Muscle layer of duodenum (tissue), 2 donors: Measurements from ENCODE around the gene TMED4.

Source experiments
- H3K27ac ChIP-seq: one replicate; pipeline ENCODE4 v1.7.0; 2013; ENCODE audit warnings: mild to moderate bottlenecking, low read length
- H3K27me3 ChIP-seq: one replicate; pipeline ENCODE4 v1.7.0; 2013; ENCODE audit warnings: low read depth, mild to moderate bottlenecking, control low read depth, low read length
- H3K36me3 ChIP-seq, 2 donors: one replicate each; pipeline ENCODE4 v1.7.0; 2013; ENCODE audit warnings: low read length in 2 of 2, control low read depth in 1 of 2, mild to moderate bottlenecking in 1 of 2; ENCODE audit not compliant: insufficient read depth in 2 of 2, control insufficient read depth in 1 of 2
- H3K4me1 ChIP-seq, 2 donors: one replicate each; pipeline ENCODE4 v1.7.0; 2013; ENCODE audit warnings: low read length in 2 of 2, mild to moderate bottlenecking in 2 of 2, control low read depth in 1 of 2, moderate library complexity in 1 of 2; ENCODE audit not compliant: insufficient read depth in 2 of 2, control insufficient read depth in 1 of 2
- H3K4me3 ChIP-seq, 2 donors: one replicate each; pipeline ENCODE4 v1.7.0; 2013; ENCODE audit warnings: low read length in 2 of 2, low read depth in 1 of 2, mild to moderate bottlenecking in 1 of 2
- H3K9me3 ChIP-seq, 2 donors: one replicate each; pipeline ENCODE4 v1.7.0; 2013; ENCODE audit warnings: low read length in 2 of 2, control low read depth in 1 of 2, mild to moderate bottlenecking in 1 of 2; ENCODE audit not compliant: control insufficient read depth in 1 of 2
- donor health status: healthy.

Gene TMED4

DNA sequence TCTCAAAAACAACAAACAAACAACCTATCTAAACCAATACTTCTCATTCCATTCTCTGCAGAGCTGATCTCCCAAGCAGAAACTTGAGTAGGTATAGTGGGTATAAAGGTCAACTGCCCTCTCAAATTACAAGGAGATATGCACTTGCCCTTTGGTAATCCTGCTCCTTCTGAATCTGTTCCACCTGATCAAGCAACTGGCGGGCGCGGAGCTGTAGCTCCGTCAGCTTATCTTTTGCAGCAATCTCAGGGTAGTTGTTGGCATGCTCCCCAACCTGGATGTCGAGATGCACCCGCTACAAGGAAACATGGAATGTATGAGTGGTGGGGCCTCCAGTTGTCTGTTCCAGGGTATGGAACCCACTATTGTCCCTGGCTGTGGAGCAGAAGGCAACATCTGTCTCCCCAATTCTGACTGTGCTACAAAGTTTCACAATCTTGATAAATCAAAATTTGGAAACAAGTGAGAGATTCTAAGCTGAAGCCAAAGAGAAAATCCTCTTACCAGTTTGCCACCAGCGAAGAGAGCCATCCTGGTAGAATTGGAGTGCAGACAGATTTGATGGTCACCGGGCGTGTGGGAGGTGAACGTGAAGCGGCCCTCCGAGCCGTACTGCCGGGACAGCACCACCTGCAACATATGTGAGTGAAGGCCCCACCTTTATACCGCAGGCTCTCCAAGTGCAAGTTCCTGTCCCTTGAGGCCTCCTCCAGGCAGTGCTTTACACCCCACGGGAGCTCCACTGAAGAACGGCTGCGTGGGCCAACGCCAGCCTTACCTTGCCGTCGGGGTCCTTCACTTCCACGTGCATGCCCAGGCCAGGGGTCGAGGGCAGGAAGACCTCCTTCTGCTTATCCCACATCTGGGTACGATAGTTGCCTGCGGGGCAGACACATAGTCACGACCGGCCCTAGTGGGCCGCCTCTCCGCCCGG is 819 bp downstream of the TMED4 start:
- peaks cover 11 to 22% of the 10 kb centered on the region in 2 donors for H3K36me3 ChIP-seq
- peaks cover 6 to 16% of the 10 kb centered on the region in 2 donors for H3K4me1 ChIP-seq
- H3K4me3 ChIP-seq = peak overlapping the region; percentile 90
- H3K27ac ChIP-seq = peak overlapping the region; percentile 91
- no peaks in the 10 kb centered on the region for H3K9me3 ChIP-seq
- no peaks in the 10 kb centered on the region for H3K27me3 ChIP-seq

GRCh38 chr7:44576228-44576627 is 5.8 kb downstream of the TMED4 start:
- no peak overlapping the region for H3K4me3 ChIP-seq
- peaks cover 13 to 37% of the 10 kb centered on the region in 2 donors for H3K4me1 ChIP-seq
- H3K27me3 ChIP-seq = no peaks in the 10 kb centered on the region
- no peaks in the 10 kb centered on the region for H3K9me3 ChIP-seq
- peaks cover 27 to 41% of the 10 kb centered on the region in 2 donors for H3K36me3 ChIP-seq
- no peak overlapping the region for H3K27ac ChIP-seq

DNA sequence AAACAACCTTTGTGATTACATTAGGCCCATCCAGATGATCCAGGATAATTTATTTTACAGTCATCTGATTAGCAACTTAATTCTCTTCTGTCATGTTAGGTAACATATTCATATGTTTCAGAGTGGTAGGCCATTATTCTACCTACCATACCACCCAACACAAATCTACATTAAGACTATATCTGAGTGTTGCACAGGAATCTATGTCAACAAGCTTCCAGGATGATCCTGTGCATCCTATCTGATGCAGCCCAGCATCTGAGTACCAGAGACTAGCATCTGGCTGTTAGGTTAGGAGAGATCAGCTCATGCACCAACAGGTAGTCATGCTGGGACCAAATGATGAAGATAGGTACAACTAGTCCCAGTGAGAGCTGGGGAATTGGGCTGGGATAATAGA is 7.0 kb downstream of the TMED4 start:
- no peak overlapping the region for H3K4me3 ChIP-seq
- H3K36me3 ChIP-seq = peaks cover 37 to 52% of the 10 kb centered on the region in 2 donors
- no peak overlapping the region for H3K27ac ChIP-seq
- peaks cover 9 to 25% of the 10 kb centered on the region in 2 donors for H3K4me1 ChIP-seq
- no peaks in the 10 kb centered on the region for H3K9me3 ChIP-seq
- no peaks in the 10 kb centered on the region for H3K27me3 ChIP-seq

DNA sequence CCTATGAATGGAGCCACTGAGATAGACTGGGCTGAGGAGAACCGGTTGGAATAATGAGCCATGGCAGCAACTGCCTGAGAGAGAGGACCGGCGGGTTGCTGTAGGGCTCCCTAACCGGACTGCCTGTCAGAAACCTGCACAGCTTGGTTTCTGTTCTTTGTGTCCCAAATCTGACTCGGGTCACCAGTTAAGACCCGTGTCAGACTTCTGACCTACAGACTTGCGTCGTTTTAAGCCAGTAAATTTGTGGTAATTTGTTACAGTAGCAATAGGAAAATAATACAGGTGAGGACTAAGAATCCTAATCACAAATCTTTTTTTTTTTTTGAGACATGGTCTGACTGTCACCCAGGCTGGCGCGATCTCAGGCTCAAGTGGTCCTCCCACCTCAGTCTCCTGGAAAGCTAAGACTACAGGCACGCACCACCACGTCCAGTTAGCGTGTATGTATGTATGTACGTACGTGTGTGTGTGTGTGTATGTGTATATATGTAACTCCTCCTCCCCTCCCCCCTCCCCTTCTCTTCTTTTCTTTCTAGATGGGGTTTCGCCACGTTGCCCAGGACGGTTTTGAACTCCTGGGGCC is 7.7 kb downstream of the TMED4 start:
- H3K36me3 ChIP-seq = peaks cover 38 to 52% of the 10 kb centered on the region in 2 donors

DNA sequence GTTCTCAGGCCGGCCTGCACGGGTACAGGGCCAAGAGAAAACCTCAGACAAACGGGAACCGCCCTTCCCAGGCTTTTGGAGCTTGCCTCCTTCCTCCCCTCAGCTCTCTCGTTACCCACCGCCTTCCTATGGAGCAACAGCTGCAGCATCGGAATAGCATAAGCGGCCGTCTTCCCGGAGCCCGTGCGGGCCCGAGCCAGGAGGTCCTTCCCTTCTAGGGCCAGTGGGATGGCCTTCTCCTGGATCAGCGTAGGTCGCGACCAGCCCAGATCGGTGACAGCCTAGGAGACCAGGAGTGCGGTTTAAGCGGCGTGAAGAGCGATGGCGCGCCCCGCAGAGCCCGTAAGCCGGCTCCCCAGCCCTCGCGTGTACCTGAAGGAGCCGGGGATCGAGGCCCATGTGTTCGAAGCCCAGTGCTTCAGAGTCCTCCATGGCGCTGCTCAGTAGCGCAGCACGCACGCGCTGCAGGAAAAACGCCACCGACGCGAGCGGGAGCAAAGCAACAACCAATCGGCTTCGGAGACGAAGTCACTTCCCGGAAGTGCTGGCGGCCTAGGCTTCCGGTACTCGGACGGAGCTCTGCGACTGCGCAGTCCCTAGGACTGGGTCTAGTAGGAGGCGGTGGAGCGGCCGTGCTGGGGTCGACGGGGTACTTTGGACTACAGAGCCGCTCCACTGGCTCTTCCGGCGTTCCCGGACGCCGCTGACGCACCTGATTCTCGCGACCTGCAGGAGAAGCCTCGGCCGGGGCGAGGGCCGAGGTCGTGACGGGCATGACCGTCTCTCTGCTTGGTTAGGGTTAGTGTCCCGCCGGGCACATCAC is 8.4 kb downstream of the TMED4 start, which contains the start of gene DDX56:
Gene DDX56, minus strand, starts transcription at position 445 of the 823 bp plus-strand sequence. Its CDS starts 13 bp downstream, at position 432.
- Histone ChIP-seq H3K4me1 (peaks cover 9 to 24% of the 10 kb centered on the region in 2 donors), H3K27me3 (no peaks in the 10 kb centered on the region), H3K36me3 (peaks cover 40 to 52% of the 10 kb centered on the region in 2 donors), H3K27ac (peak within 1 kb of the TSS; percentile 86), H3K4me3 (peak within 1 kb of the TSS; percentile 89 to 99), H3K9me3 (no peaks in the 10 kb centered on the region)

More for the DNA sequence above, 7.7 kb downstream of the TMED4 start:
- Histone ChIP-seq H3K4me1 (peaks cover 9 to 24% of the 10 kb centered on the region in 2 donors), H3K27me3 (no peaks in the 10 kb centered on the region), H3K27ac (peak overlapping the region; percentile 86), H3K9me3 (no peaks in the 10 kb centered on the region), H3K4me3 (peak overlapping the region; percentile 89 to 99)

DNA sequence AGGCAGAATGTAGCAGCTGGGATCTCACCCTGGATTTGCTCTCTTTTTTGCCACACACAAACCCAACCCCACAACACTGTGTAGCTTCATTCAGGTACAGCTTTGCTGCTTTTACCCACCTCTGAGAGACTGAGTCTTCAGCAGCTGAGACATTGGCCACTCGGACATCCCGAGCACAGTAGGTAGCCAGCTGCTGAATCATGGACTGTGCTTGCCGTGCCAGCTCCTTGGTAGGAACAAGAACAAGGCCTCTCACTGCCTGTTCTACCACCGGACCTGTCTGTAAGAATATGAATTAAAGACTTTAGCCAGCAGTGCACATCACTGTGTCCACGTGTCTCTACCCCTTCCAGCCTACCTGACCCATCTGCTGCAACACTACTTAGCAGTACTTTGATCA is 9.3 kb downstream of the TMED4 start:
- Histone ChIP-seq H3K4me1 (peaks cover 9 to 24% of the 10 kb centered on the region in 2 donors), H3K9me3 (no peaks in the 10 kb centered on the region), H3K36me3 (peaks cover 49 to 53% of the 10 kb centered on the region in 2 donors), H3K27ac (peak overlapping the region; percentile 86), H3K4me3 (peak overlapping the region; percentile 89 to 99), H3K27me3 (no peaks in the 10 kb centered on the region)

DNA sequence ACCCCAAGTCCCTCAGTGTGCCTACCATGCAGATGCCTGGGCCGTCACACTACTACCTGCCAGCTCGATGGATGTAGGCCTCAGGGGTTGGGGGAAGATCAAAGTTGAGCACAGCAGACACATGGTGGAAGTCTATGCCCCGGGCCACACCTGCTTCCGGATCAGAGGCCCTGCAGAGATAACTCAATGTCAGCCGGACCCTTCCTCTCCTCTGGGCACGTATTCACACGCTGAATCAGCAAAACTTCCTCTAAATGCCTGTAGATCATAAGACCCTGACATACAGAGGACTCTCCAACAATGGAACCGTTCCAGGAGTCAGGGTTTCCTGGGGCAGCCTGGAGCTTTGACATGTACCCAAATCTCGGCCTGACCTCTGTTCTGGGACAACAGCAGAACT is 12.1 kb downstream of the TMED4 start:
- Histone ChIP-seq H3K27me3 (no peaks in the 10 kb centered on the region), H3K27ac (no peak overlapping the region), H3K9me3 (no peaks in the 10 kb centered on the region), H3K4me1 (peaks cover 9 to 20% of the 10 kb centered on the region in 2 donors), H3K4me3 (no peak overlapping the region), H3K36me3 (peaks cover 66 to 76% of the 10 kb centered on the region in 2 donors)

DNA sequence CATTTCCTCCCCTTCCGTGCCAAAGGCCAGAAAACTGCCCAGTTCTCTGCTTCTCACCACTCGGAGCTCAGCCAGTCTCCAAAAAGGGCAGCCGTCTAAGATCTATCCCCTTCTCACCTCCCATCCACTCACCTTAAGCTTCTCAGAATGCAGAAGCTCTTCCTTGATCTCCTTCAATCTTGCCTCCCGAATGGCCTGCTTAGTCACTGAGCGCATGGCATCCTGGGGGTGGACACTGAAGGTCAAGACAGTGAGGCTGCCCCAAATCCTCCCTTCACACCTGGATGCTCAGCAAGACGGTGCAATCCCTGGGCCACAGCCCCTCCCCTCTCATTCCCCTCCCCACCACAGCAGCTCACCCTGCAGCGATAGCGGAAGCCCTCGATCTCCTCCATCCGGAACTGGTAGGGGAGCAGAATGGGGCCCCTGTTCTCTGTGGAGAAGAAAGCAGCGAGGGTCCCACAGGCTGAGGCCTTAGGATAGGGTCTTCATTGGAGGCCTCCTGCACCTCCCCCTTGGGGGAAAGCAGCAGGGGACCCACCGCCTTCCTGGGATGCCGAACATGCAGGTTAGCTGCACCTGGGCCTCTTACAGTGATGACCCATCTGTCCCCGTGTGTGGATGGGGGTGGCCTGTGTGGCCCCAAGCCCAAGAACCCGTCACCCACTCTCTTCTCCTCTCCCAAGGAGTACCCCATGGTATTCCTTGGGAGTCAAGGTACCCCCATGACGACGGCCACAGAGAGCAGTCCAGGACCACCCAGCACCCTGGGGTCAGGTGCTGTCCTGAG is 13.1 kb downstream of the TMED4 start:
- Histone ChIP-seq H3K36me3 (peaks cover 76 to 86% of the 10 kb centered on the region in 2 donors), H3K27ac (no peak overlapping the region), H3K4me1 (peaks cover 9 to 13% of the 10 kb centered on the region in 2 donors), H3K4me3 (no peak overlapping the region), H3K9me3 (no peaks in the 10 kb centered on the region), H3K27me3 (no peaks in the 10 kb centered on the region)

DNA sequence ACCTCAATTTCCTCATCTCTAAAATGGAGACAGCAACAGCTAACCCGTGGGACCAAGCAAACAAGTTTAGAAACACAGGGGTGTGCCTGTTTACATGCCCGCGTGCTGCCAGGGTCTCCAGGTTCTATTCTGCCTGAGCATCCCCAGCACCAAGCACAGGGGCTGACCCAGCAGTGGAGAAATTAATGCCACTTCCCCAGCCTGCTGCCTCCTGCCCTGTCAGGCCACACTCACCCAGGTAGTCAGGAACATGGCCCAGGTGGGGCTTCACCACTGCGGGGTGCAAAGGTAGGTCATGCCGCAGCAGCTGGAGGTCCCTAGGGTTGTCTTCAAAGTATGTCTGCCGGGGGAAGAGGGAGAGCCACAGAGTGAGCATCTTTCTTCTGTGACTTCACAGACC is 14.1 kb downstream of the TMED4 start:
- no peak overlapping the region for H3K4me3 ChIP-seq
- H3K9me3 ChIP-seq = no peaks in the 10 kb centered on the region
- H3K27me3 ChIP-seq = no peaks in the 10 kb centered on the region
- no peak overlapping the region for H3K27ac ChIP-seq
- H3K4me1 ChIP-seq = peaks cover 5 to 7% of the 10 kb centered on the region in 2 donors
- peaks cover 76 to 88% of the 10 kb centered on the region in 2 donors for H3K36me3 ChIP-seq

DNA sequence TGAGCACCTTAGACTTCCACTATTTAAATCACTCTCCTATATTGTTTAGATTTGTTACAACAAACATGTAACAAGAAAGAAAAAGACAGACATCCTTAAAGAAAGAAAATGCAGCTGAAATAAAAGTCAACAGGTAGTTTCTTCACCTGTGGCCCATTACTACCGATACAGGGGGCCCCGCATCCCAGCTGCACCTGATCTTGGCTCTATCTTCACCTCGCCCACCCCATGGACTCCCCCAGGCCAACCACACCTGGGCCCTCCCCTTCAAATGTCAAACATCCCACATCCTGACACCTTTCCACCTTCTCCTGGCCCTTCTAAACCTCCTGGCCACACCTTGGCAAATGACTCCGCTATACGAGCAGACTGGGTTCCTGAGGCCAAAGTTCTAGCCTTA is 15.4 kb downstream of the TMED4 start:
- H3K4me3 ChIP-seq = no peak overlapping the region
- no peaks in the 10 kb centered on the region for H3K9me3 ChIP-seq
- no peaks in the 10 kb centered on the region for H3K27me3 ChIP-seq
- H3K4me1 ChIP-seq = no peaks in the 10 kb centered on the region
- H3K27ac ChIP-seq = no peak overlapping the region
- peaks cover 64 to 77% of the 10 kb centered on the region in 2 donors for H3K36me3 ChIP-seq
